Measurements from ENCODE around the gene ZNF148. TPM values are rescaled to one million over a fixed set of nuclear protein-coding genes. Genes with fewer than 3 reads are reported as not detected.
A peak's percentile ranks its signal among the peaks of the same experiment; 100 is the strongest.

The ZNF148 gene
- total RNA-seq, 2 donors from 2014 or later: 33.8 to 37.8 TPM

DNA sequence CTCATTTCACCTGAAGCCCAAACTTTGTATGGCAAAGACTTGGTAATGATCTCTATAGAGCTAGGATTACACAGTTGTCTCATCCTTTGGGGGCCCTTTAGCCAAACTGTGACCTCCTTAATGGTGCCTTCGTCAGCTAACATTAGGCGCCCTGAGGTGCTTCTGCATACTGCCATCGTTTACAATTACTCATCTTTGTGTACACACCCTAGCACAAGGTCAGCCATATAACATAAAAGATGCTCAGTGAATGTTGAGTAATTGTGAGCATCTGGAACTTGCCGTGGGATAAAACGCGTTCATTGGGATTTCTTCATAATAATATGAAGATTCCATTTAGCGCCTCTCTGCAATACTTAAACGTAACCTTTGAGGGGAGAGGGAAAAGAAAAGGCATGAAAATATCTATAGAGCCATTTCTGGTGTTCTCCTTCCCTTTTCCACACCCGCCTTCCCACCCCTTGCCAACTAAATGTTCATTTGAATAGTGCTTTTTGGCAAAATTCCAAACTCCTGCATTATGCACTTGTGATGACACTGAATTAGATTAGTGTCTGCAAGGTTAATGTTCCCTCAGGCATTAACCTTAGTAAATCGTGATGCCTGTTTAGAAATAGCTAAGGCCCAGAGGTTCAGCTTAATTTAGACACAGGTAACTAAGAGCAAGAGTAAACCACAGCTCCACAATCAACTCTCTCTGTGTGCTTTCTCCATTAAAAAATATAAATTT lies 990 bp upstream of the ZNF148 start:
- Mint-ChIP-seq H3K27me3 (ENCODE audit: insufficient read depth) (peaks cover 8% of the 10 kb centered on the region), H3K4me1 (peaks cover 12% of the 10 kb centered on the region), H3K27ac (peak overlapping the region; percentile 90), H3K36me3 (ENCODE audit: low read depth) (peaks cover 8% of the 10 kb centered on the region), H3K9me3 (no peaks in the 10 kb centered on the region), H3K4me3 (peak overlapping the region; percentile 87)
- H3K9ac ChIP-seq (ENCODE audit: extremely low read depth, low read length, poor library complexity, severe bottlenecking): peak overlapping the region; percentile 88
- no peaks in the 10 kb centered on the region for H3K9me3 ChIP-seq (ENCODE audit: control insufficient read depth, low read length)
- peak overlapping the region; percentile 99 for H3K4me3 ChIP-seq (ENCODE audit: low read length)
- WGBS, 2 experiments (ENCODE audit: insufficient coverage in 1 of 2, insufficient read length in 1 of 2): 79 to 88% methylated on average over 5 to 10 of the region's 10 CpGs
- TF ChIP-seq, protein P1, sequence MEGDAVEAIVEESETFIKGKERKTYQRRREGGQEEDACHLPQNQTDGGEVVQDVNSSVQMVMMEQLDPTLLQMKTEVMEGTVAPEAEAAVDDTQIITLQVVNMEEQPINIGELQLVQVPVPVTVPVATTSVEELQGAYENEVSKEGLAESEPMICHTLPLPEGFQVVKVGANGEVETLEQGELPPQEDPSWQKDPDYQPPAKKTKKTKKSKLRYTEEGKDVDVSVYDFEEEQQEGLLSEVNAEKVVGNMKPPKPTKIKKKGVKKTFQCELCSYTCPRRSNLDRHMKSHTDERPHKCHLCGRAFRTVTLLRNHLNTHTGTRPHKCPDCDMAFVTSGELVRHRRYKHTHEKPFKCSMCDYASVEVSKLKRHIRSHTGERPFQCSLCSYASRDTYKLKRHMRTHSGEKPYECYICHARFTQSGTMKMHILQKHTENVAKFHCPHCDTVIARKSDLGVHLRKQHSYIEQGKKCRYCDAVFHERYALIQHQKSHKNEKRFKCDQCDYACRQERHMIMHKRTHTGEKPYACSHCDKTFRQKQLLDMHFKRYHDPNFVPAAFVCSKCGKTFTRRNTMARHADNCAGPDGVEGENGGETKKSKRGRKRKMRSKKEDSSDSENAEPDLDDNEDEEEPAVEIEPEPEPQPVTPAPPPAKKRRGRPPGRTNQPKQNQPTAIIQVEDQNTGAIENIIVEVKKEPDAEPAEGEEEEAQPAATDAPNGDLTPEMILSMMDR (conservative IDR thresholded peaks at IDR 0.05): no peak
- no peaks in the 10 kb centered on the region for H3K27me3 ChIP-seq (ENCODE audit: control insufficient read depth, insufficient read depth, low read length, poor library complexity, severe bottlenecking)
- DNase-seq: no peak
- H3K4me1 ChIP-seq (ENCODE audit: control insufficient read depth, insufficient read depth, low read length): no peaks in the 10 kb centered on the region
- no peak overlapping the region for H3K27ac ChIP-seq (ENCODE audit: low read depth, low read length)
- H3K36me3 ChIP-seq (ENCODE audit: control insufficient read depth, insufficient read depth, low read length): no peaks in the 10 kb centered on the region

DNA sequence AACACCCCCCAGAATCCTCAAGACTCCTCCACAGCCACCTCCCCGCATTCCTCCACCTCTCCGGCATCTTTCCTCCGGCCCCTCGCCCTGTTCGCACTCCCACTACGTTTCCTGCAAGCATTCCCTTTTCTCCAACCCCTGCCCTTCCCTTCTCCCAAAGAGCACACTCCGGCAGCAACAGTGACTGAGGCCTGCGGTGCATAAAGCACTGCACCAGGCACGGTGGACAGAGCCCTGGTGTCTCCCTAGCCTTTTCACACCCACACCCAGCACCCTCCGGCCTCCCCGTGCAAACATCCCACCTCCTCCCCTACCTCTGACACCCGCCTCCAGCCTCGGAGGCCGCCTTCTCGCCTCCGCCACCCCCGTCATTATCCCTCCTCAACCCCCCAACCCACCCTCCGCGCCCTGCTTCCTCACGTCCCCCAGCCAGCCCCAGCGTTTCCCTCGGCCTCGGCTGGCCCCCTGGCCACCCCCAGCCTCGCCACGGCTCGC lies 577 bp downstream of the ZNF148 start:
- Mint-ChIP-seq H3K27me3 (ENCODE audit: insufficient read depth) (peaks cover 8% of the 10 kb centered on the region), H3K36me3 (ENCODE audit: low read depth) (peaks cover 16% of the 10 kb centered on the region), H3K4me1 (peaks cover 14% of the 10 kb centered on the region), H3K4me3 (peak overlapping the region; percentile 87), H3K9me3 (no peaks in the 10 kb centered on the region), H3K27ac (peak overlapping the region; percentile 92)
- Histone ChIP-seq H3K9me3 (ENCODE audit: control insufficient read depth, low read length) (no peaks in the 10 kb centered on the region), H3K4me1 (ENCODE audit: control insufficient read depth, insufficient read depth, low read length) (no peaks in the 10 kb centered on the region), H3K27me3 (ENCODE audit: control insufficient read depth, insufficient read depth, low read length, poor library complexity, severe bottlenecking) (no peaks in the 10 kb centered on the region), H3K4me3 (ENCODE audit: low read length) (peak overlapping the region; percentile 99), H3K36me3 (ENCODE audit: control insufficient read depth, insufficient read depth, low read length) (no peaks in the 10 kb centered on the region), H3K9ac (ENCODE audit: extremely low read depth, low read length, poor library complexity, severe bottlenecking) (peak overlapping the region; percentile 88), H3K27ac (ENCODE audit: low read depth, low read length) (peak overlapping the region; percentile 78)
- TF ChIP-seq, protein P1 (conservative IDR thresholded peaks at IDR 0.05): no peak
- WGBS, 2 experiments (ENCODE audit: insufficient coverage in 1 of 2, insufficient read length in 1 of 2): 0% methylated on average over 1 to 20 of the region's 26 CpGs
- DNase-seq: peak; percentile 83

DNA sequence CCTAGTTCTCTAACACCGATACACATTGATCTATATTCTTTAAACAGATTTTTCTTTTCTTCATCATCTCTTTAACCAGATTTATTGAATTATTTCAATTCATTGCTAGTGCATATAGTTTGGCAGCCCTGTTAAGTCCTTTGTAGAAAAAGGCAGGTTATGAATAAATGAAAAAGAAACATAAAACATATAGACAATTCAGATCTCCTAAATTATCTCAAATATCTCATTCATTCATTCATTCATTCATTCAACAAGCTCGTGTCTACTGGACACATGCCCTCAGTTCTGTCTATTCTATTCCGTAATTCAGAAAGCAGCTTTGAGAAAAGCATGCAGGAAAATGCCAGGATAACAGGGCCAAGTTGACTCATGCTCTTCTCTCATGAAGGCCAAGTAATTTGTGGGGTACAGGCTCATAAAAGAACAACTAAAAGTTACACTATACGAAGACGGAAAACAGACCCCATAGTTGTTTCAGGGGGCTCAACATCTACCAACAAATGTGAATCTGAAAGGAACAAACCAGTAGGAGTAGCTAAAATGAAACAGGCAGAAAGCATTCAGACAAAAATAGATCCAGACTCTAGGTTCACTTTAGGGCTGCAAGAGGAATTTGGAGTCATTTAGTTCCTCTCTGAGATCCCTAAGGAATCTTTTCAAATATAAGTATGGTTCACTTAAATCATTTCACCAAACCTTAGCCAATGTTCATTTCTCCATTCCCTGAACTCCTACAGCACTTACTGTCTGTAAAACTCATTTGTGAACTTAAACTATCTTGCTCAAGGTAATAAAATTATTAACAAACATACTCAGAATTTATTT lies 7.5 kb downstream of the ZNF148 start:
- Histone ChIP-seq H3K27ac (ENCODE audit: low read depth, low read length) (no peak overlapping the region), H3K27me3 (ENCODE audit: control insufficient read depth, insufficient read depth, low read length, poor library complexity, severe bottlenecking) (no peaks in the 10 kb centered on the region), H3K36me3 (ENCODE audit: control insufficient read depth, insufficient read depth, low read length) (peaks cover 6% of the 10 kb centered on the region), H3K9ac (ENCODE audit: extremely low read depth, low read length, poor library complexity, severe bottlenecking) (no peak overlapping the region), H3K4me3 (ENCODE audit: low read length) (no peak overlapping the region), H3K9me3 (ENCODE audit: control insufficient read depth, low read length) (no peaks in the 10 kb centered on the region), H3K4me1 (ENCODE audit: control insufficient read depth, insufficient read depth, low read length) (peaks cover 5% of the 10 kb centered on the region)
- DNase-seq: no peak
- Mint-ChIP-seq H3K4me1 (peaks cover 5% of the 10 kb centered on the region), H3K4me3 (no peak overlapping the region), H3K27ac (no peak overlapping the region), H3K27me3 (ENCODE audit: insufficient read depth) (no peaks in the 10 kb centered on the region), H3K9me3 (no peaks in the 10 kb centered on the region), H3K36me3 (ENCODE audit: low read depth) (peaks cover 13% of the 10 kb centered on the region)
- 93 to 96% methylated on average over 4 to 5 of the region's 5 CpGs for WGBS, 2 experiments (ENCODE audit: insufficient coverage in 1 of 2, insufficient read length in 1 of 2)
- TF ChIP-seq, protein P1 (conservative IDR thresholded peaks at IDR 0.05): no peak
